ENCODE measurements around the gene FBXO46. TPM values are rescaled to one million over a fixed set of nuclear protein-coding genes. Genes with fewer than 3 reads are reported as not detected.
"Not testable (repeated sequence)": the region's sequence is repeated elsewhere in the genome, so short reads cannot be mapped to it uniquely, and the experiment has no call there.

FBXO46 gene
- total RNA-seq, 2 donors from 2014 or later = 28.3 to 28.8 TPM

- intact Hi-C loops (cut with DNase I) = loop anchor here (5.0 kb wide), 1 partner anchor 75 kb away; the partner anchor contains the start of gene SIX5
- Histone ChIP-seq H3K9ac (ENCODE audit: low read depth in 2 of 2, low read length in 2 of 2) (peak within 1 kb of the TSS; percentile 96 to 97), H3K27ac (peak within 1 kb of the TSS; percentile 93), H3K27me3 (no peaks in the 10 kb centered on the region), H3K9me3 (no peaks in the 10 kb centered on the region), H3K4me3 (peak within 1 kb of the TSS; percentile 97), H3K36me3 (no peaks in the 10 kb centered on the region), H3K4me1 (peaks cover 4% of the 10 kb centered on the region)
- peak; percentile 97 for DNase-seq
- no peak for TF ChIP-seq CTCF (IDR thresholded peaks at IDR 0.05)
Measured at GRCh38 chr19:45692187-45693105, 38.2 kb downstream of the FBXO46 start, which contains the start of gene QPCTL. QPCTL (plus strand) TSS chr19:45692666; CDS start chr19:45692704, 38 bp downstream.

- Histone ChIP-seq H3K9ac (ENCODE audit: low read depth in 2 of 2, low read length in 2 of 2) (peak within 1 kb of the TSS; percentile 96 to 97), H3K27ac (peak within 1 kb of the TSS; percentile 93), H3K36me3 (no peaks in the 10 kb centered on the region), H3K27me3 (no peaks in the 10 kb centered on the region), H3K9me3 (no peaks in the 10 kb centered on the region), H3K4me1 (peaks cover 4% of the 10 kb centered on the region), H3K4me3 (peak within 1 kb of the TSS; percentile 97)
- intact Hi-C loops (cut with DNase I) = loop anchor here (5.0 kb wide), 1 partner anchor 76 kb away; the partner anchor contains the start of gene SIX5
- peak; percentile 94 for DNase-seq
- TF ChIP-seq CTCF (IDR thresholded peaks at IDR 0.05) = no peak
Measured at GRCh38 chr19:45691516-45692186, 39.0 kb downstream of the FBXO46 start, which contains the start of gene SNRPD2. SNRPD2 (minus strand) TSS chr19:45691953; CDS start chr19:45691888, 65 bp downstream.

- H3K27ac ChIP-seq = no peak overlapping the region
- no peaks in the 10 kb centered on the region for H3K36me3 ChIP-seq
- no peak overlapping the region for H3K9ac ChIP-seq (ENCODE audit: low read depth in 2 of 2, low read length in 2 of 2)
- H3K4me1 ChIP-seq = peaks cover 4% of the 10 kb centered on the region
- DNase-seq = no peak
- no peaks in the 10 kb centered on the region for H3K9me3 ChIP-seq
- no peaks in the 10 kb centered on the region for H3K27me3 ChIP-seq
- TF ChIP-seq CTCF (IDR thresholded peaks at IDR 0.05) = no peak
- intact Hi-C loops (cut with DNase I) = no loop called here
- H3K4me3 ChIP-seq = no peak overlapping the region
Measured at GRCh38 chr19:45687599-45687998, 43.1 kb downstream of the FBXO46 start.

- H3K27ac ChIP-seq = not testable (repeated sequence)
Measured at GRCh38 chr19:45685045-45685444, 45.7 kb downstream of the FBXO46 start.

GRCh38 chr19:45682908-45683307, 47.8 kb downstream of the FBXO46 start:
- Histone ChIP-seq H3K9ac (ENCODE audit: low read depth in 2 of 2, low read length in 2 of 2) (no peak overlapping the region), H3K4me3 (no peak overlapping the region), H3K4me1 (peaks cover 2% of the 10 kb centered on the region), H3K27me3 (peaks cover 7% of the 10 kb centered on the region), H3K27ac (no peak overlapping the region), H3K36me3 (no peaks in the 10 kb centered on the region), H3K9me3 (no peaks in the 10 kb centered on the region)
- no peak for DNase-seq
- intact Hi-C loops (cut with DNase I) = no loop called here
- TF ChIP-seq CTCF (IDR thresholded peaks at IDR 0.05) = no peak

More at GRCh38 chr19:45685045-45685444, 45.7 kb downstream of the FBXO46 start:
- H3K36me3 ChIP-seq; H3K27me3 ChIP-seq; DNase-seq; H3K9me3 ChIP-seq; H3K4me1 ChIP-seq; H3K4me3 ChIP-seq; H3K9ac ChIP-seq (ENCODE audit: low read depth in 2 of 2, low read length in 2 of 2); intact Hi-C loops (cut with DNase I): not testable (repeated sequence)

Data from colonic mucosa (tissue), 4 donors.